Activated naive CD8-positive, alpha-beta T cell treated with anti-CD3 and anti-CD28 coated beads for 36 hours (primary cell): ENCODE data around the gene PUS7L. TPM values are rescaled to one million over a fixed set of nuclear protein-coding genes. Genes with fewer than 3 reads are reported as not detected.
"Not testable (repeated sequence)": the region's sequence is repeated elsewhere in the genome, so short reads cannot be mapped to it uniquely, and the experiment has no call there.

Source experiments
- DNase-seq: peaks from one replicate; pipeline ENCODE4 v3.0.0; 2021
- H3K27ac Mint-ChIP-seq: one replicate; pipeline ENCODE4 v1.8.0; 2022; ENCODE audit warnings: mild to moderate bottlenecking, moderate library complexity, mixed read lengths
- H3K27me3 Mint-ChIP-seq: one replicate; pipeline ENCODE4 v1.8.0; 2022; ENCODE audit warnings: mild to moderate bottlenecking, mixed read lengths
- H3K36me3 Mint-ChIP-seq: one replicate; pipeline ENCODE4 v1.8.0; 2021; ENCODE audit warnings: mild to moderate bottlenecking, mixed read lengths
- H3K4me1 Mint-ChIP-seq: one replicate; pipeline ENCODE4 v1.8.0; 2021; ENCODE audit warnings: mixed read lengths
- H3K4me3 Mint-ChIP-seq: one replicate; pipeline ENCODE4 v1.8.0; 2022; ENCODE audit warnings: mild to moderate bottlenecking, moderate library complexity, mixed read lengths
- H3K9me3 Mint-ChIP-seq: one replicate; pipeline ENCODE4 v1.8.0; 2022; ENCODE audit warnings: mixed read lengths
- total RNA-seq, 2 experiments: library from RNA; stranded (reverse); gene quantifications; one replicate each; pipeline ENCODE4 v1.2.3, GENCODE V29; 2021

The PUS7L gene
- total RNA-seq, 2 experiments from 2014 or later = 26.7 to 32.4 TPM

DNA sequence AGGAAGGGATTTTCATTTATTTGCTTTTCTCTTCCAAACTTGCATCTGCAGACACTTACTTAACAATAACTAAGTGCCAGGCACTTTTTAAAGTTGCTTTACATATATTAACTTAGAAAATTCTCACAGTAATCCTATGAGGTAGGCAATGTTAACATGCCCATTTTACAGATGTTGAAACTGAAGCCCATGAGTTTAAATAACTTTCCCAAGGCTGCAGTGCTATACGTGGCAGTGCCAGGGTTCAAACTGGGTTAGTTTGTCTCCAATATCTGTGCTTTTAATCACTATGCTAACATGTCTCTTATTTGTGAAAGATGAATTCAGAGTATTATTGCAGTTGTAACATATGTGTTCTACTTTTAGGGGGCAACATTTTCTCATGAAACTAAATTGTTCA, 29.9 kb downstream of the PUS7L start:
- H3K9me3 Mint-ChIP-seq = no peaks in the 10 kb centered on the region

DNA sequence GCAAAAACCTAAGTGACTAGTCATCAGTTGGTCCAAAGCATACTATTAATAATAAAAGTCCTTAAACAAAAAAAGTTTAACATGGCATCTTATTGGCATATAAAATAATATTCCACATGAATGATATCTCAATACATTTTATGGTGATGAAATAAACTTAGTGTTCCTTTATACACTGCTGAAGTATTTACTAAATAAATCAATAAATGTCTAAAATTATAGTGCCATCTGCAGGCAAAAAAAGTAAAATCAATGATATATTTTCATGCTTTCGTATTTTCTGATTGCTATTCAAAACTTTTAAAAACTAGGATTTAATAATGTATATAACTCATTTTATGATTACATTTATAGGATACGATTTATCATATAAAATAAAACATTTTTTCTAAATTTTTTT, 30.5 kb downstream of the PUS7L start:
- Mint-ChIP-seq H3K4me3 (no peak overlapping the region), H3K27me3 (no peaks in the 10 kb centered on the region), H3K9me3 (no peaks in the 10 kb centered on the region), H3K4me1 (peaks cover 17% of the 10 kb centered on the region), H3K27ac (no peak overlapping the region), H3K36me3 (peaks cover 7% of the 10 kb centered on the region)
- DNase-seq = no peak

More for the DNA sequence above, 29.9 kb downstream of the PUS7L start:
- Mint-ChIP-seq H3K27ac (no peak overlapping the region), H3K27me3 (no peaks in the 10 kb centered on the region), H3K4me1 (peaks cover 17% of the 10 kb centered on the region), H3K4me3 (no peak overlapping the region), H3K36me3 (peaks cover 6% of the 10 kb centered on the region)
- DNase-seq = no peak

DNA sequence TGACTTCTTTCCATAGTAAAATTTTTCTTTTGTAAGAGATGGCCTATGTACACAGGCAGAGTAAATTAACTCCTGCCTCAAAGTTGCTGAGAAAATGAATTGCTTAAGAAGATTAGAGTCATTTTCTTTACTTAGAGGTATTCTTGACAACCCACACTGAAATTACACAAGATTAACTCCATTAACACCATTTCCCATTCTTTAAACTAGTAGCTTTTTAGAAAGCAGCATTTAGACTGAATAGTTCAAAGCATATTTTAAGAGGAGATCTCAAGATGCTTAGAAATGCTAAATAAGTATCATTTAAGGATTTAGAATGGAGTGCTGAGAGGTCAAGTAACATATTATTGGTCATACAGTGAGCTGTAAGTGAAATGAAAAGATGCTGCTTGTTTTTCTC, 35.5 kb downstream of the PUS7L start:
- Mint-ChIP-seq H3K27ac (no peak overlapping the region), H3K4me3 (no peak overlapping the region), H3K27me3 (no peaks in the 10 kb centered on the region), H3K4me1 (no peaks in the 10 kb centered on the region), H3K9me3 (no peaks in the 10 kb centered on the region), H3K36me3 (peaks cover 8% of the 10 kb centered on the region)
- no peak for DNase-seq

DNA sequence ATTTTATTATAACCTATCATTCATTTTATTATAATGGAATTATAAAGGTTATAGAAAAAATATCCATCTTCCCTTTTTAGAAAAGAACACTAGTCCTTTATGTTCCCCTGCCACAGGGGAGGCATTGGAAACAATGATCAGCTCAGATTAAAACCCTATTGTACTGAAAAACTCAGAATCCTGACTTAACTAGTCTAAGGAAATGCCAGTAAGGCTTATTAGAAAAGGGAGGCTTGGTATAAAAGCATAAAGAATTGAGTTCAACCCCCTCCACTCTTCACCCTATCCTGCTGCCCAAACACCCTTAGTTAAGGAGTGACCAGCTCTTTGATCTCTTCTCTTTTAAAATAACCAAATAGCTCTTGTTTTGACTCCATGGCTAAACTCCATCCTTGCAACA, 36.0 kb downstream of the PUS7L start:
- H3K27ac Mint-ChIP-seq = no peak overlapping the region
- H3K36me3 Mint-ChIP-seq = peaks cover 8% of the 10 kb centered on the region
- no peaks in the 10 kb centered on the region for H3K27me3 Mint-ChIP-seq
- H3K4me1 Mint-ChIP-seq = no peaks in the 10 kb centered on the region
- no peak for DNase-seq
- H3K4me3 Mint-ChIP-seq = no peak overlapping the region
- H3K9me3 Mint-ChIP-seq = no peaks in the 10 kb centered on the region

DNA sequence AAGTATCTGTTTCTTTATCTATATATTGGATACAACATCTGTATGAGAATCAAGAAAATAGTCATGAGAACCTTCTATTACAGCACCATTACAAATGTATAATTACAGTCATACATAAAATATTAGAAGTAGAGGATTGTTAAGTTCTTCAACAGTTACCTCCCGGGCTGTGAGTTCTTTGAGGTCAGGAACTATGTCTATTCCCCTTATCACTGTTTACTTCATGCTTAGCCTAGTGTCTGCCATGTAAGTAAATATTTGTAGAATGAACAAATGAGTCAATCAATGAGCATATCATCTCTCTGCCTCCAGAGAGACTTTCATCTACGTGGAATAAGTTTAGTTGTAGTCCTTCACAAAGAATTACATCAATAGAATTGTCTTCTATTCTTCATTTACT, 47.2 kb downstream of the PUS7L start:
- DNase-seq = no peak
- H3K36me3 Mint-ChIP-seq = no peaks in the 10 kb centered on the region
- peaks cover 13% of the 10 kb centered on the region for H3K9me3 Mint-ChIP-seq
- no peaks in the 10 kb centered on the region for H3K4me1 Mint-ChIP-seq
- no peak overlapping the region for H3K27ac Mint-ChIP-seq
- no peaks in the 10 kb centered on the region for H3K27me3 Mint-ChIP-seq
- H3K4me3 Mint-ChIP-seq = no peak overlapping the region

DNA sequence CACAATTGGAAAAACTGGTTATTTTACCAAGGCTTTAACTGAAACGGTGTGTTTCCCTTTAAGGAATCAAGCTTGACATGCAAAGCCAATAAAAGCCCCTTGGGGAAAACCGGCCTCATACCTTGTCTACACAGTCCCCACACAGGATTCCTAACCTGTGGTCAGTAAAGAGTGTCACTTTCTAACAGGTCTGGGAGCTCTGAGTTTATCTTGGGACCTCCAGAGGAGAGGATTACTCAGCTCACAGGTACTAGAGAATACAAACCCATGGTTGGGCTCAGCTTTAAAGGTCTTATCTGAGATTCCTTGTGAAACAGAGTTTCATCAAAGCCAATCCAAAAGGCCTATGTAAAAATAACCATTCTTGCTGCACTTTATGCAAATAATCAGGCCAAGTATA, 54.8 kb downstream of the PUS7L start:
- DNase-seq, H3K4me1 Mint-ChIP-seq, H3K36me3 Mint-ChIP-seq, H3K27me3 Mint-ChIP-seq, H3K27ac Mint-ChIP-seq, H3K4me3 Mint-ChIP-seq: not testable (repeated sequence)
- peaks cover 13% of the 10 kb centered on the region for H3K9me3 Mint-ChIP-seq

DNA sequence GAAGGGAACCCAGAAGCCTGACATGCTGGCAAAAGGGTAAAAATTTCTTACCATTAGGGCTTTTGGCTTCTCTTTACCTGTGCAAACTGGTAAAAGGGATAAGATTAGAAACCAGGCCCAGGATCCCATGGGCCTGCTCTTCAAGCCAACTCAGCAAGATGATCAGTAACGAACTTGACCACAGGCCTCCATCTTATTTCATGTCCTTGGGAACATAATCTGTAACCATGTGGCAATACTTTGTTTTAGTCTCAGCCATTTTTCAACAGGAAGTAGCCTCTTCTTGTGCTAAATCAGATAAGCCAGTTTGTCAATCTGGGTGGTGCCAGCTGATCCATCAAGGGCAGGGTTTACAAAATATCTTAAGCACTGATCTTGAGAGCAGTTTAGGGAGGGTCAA, 57.4 kb downstream of the PUS7L start:
- not testable (repeated sequence) for H3K4me1 Mint-ChIP-seq, H3K27ac Mint-ChIP-seq, H3K4me3 Mint-ChIP-seq, H3K36me3 Mint-ChIP-seq, H3K9me3 Mint-ChIP-seq, DNase-seq, H3K27me3 Mint-ChIP-seq

DNA sequence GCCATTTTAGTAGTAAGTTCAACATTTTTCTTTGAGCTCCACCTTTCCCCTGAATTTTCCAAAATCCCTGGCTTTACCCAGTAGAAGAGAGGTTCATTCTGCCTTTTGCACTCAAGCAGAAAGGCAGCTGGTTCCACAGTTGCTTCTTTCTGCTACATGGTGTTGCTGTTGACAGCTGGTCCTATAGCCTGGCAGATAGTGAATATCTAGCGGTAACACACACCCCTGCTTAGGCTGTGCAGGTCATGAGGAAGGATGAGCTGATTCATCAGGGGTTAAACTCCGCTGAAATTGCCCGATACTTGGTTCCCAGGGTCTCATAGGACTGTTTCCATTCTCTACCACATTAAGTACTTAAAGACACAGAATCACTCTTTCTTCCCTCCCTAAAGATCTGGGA, 62.4 kb downstream of the PUS7L start:
- H3K27ac Mint-ChIP-seq = no peak overlapping the region
- H3K9me3 Mint-ChIP-seq = no peaks in the 10 kb centered on the region
- no peaks in the 10 kb centered on the region for H3K27me3 Mint-ChIP-seq
- no peak overlapping the region for H3K4me3 Mint-ChIP-seq
- no peaks in the 10 kb centered on the region for H3K36me3 Mint-ChIP-seq
- DNase-seq = no peak
- peaks cover 5% of the 10 kb centered on the region for H3K4me1 Mint-ChIP-seq

DNA sequence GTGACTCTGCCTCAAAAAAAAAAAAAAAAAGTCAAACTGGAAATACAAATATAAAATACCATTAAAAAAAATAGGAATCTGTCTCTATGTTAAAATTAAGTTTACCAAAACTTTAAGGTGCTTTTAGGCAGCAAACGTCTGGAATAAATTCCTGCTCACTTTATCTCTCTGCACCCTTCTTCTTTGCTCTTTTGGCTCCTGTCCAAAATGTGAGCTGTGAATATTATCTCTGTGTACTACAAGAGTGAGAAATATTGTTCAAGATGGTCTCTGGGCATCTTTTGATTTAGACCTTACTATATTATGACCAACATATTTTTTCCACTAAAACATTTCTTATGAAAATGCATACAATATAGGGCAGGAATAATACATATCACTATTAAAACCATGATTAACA, 63.7 kb downstream of the PUS7L start:
- no peak for DNase-seq

DNA sequence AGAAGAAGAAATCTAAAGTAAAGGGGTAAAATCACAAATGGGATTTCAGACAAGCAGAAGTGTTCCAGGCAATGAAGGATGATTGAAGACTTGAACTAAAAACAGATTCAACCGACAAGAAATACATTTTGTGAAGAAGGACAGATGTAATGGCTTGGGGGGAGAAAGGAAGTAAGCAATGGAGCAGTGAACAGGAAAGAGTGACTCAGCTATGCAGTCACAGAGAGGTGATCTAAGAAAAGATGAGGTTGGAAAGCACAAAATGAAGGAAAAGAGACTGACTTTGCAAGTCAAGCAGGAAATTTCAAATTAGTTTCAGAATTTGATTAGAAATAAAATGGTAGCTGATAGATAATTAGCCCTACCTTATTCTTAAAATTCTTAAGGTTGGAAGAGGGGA, 66.5 kb downstream of the PUS7L start:
- H3K4me1 Mint-ChIP-seq = peaks cover 5% of the 10 kb centered on the region
- no peak overlapping the region for H3K27ac Mint-ChIP-seq
- no peak for DNase-seq
- H3K36me3 Mint-ChIP-seq = no peaks in the 10 kb centered on the region
- H3K9me3 Mint-ChIP-seq = no peaks in the 10 kb centered on the region
- peaks cover 7% of the 10 kb centered on the region for H3K27me3 Mint-ChIP-seq
- H3K4me3 Mint-ChIP-seq = no peak overlapping the region

More for the DNA sequence above, 63.7 kb downstream of the PUS7L start:
- Mint-ChIP-seq H3K36me3 (no peaks in the 10 kb centered on the region), H3K27ac (no peak overlapping the region), H3K9me3 (no peaks in the 10 kb centered on the region), H3K27me3 (no peaks in the 10 kb centered on the region), H3K4me3 (no peak overlapping the region), H3K4me1 (peaks cover 5% of the 10 kb centered on the region)

DNA sequence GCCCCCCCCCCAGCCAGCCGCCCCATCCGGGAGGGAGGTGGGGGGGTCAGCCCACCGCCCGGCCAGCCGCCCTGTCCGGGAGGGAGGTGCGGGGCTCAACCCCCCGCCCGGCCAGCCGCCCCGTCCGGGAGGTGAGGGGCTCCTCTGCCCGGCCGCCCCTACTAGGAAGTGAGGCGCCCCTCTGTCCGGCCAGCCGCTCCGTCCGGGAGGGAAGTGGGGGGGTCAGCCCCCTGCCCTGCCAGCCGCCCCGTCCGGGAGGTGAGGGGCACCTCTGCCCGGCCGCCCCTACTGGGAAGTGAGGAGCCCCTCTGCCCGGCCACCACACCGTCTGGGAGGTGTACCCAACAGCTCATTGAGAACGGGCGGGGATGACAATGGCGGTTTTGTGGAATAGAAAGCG, 73.1 kb downstream of the PUS7L start:
- H3K27me3 Mint-ChIP-seq, H3K36me3 Mint-ChIP-seq, H3K4me3 Mint-ChIP-seq, H3K27ac Mint-ChIP-seq, DNase-seq, H3K9me3 Mint-ChIP-seq, H3K4me1 Mint-ChIP-seq: not testable (repeated sequence)

DNA sequence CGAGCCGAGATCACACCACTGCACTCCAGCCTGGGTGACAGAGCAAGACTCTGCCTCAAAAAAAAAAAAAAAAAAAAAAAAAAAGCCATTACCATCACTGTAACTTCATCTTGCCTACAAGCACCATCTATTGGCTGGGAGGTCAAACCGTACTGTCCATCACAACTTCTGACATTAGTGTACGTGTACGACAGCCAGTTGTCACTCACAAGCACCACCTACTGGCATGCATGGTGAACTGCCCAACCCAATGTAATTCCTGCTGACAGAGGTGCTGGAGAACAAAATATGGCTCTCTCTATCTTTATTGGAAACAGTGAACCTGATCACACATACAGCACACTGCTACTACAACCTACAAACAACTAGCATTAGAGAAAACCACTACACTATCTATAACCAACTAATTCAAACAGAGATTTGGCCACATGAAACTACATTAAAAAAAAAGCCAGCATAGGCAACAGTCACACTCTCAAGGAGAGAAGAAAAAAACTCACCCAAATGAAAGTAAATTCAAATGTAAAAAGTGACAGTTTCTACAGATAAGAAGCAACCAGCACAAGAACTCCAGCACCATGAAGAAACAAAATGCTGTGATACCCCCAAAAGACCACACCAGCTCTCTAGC, 82.3 kb downstream of the PUS7L start:
- no peak for DNase-seq
- Mint-ChIP-seq H3K4me1 (no peaks in the 10 kb centered on the region), H3K36me3 (no peaks in the 10 kb centered on the region), H3K27ac (no peak overlapping the region), H3K27me3 (peaks cover 9% of the 10 kb centered on the region), H3K4me3 (no peak overlapping the region), H3K9me3 (no peaks in the 10 kb centered on the region)

DNA sequence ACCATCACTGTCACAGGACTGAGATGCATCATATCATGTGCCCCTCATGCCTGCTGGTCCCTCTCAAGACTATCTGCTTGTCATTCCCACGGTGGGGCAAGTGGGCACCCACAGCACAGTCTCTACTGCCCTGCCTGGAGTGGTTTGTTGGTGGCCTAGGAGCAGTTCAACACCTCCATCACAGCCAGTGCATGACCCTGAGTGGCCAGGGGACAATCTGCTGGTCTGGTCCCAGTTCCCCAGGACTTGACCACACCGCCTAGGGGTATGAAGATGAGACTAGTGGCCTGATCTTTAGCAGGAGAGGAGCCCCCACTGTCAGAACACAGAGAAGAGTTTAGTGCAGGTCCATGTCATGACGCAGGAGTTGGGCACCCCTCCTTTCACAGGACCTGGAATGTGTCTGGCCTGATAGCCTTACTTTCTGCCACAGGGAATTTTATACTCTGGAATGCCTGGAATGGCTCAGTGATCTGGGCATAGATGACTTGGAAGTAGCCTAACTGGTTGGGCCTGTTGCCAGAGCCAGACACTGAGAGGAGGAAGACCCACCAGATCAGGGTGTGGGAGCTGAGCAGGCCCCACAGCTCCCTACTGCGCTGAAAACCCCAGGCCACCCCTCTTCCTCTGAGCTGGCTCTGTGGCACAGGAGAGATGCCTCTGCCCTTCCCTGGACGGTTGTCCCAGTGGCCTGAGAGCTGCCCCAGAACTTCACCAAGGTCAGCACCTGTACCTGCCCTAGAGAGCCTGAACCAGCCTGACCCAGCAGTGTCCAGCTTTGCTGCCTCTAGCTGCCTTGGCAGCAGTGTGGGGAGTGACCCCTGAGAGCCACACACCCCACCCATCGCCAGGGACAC, 83.3 kb downstream of the PUS7L start:
- H3K4me1 Mint-ChIP-seq = no peaks in the 10 kb centered on the region
- no peak overlapping the region for H3K27ac Mint-ChIP-seq
- H3K9me3 Mint-ChIP-seq = no peaks in the 10 kb centered on the region
- DNase-seq = no peak
- no peaks in the 10 kb centered on the region for H3K36me3 Mint-ChIP-seq
- peaks cover 9% of the 10 kb centered on the region for H3K27me3 Mint-ChIP-seq
- no peak overlapping the region for H3K4me3 Mint-ChIP-seq

DNA sequence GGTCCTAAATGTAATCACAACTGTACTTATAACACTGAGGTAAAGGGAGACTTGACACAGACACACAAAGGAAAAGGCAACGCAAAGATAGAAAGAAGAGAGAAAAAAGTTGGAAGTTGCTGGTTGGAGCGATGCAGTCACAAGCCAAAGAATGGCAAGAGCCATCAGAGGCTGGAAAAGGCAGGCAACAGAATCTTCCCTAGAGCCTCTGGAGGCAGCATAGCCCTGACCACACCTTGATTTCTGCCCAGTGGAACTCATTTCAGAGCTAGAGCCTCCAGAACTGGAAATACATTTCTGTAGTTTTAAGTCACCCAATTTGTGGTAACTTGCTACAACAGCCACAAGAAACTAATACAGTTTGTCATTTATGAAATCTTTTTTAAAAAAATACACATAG, 89.2 kb downstream of the PUS7L start:
- H3K36me3 Mint-ChIP-seq = no peaks in the 10 kb centered on the region
- no peak for DNase-seq
- no peak overlapping the region for H3K4me3 Mint-ChIP-seq
- no peak overlapping the region for H3K27ac Mint-ChIP-seq
- H3K4me1 Mint-ChIP-seq = no peaks in the 10 kb centered on the region
- no peaks in the 10 kb centered on the region for H3K9me3 Mint-ChIP-seq
- peaks cover 6% of the 10 kb centered on the region for H3K27me3 Mint-ChIP-seq
